ENCODE data around the gene SPOCK1. TPM values are rescaled to one million over a fixed set of nuclear protein-coding genes. Genes with fewer than 3 reads are reported as not detected.
"Not testable (repeated sequence)": the region's sequence is repeated elsewhere in the genome, so short reads cannot be mapped to it uniquely, and the experiment has no call there.

Gene SPOCK1
- total and polyA plus RNA-seq, 4 experiments from 2014 or later = not detected

DNA sequence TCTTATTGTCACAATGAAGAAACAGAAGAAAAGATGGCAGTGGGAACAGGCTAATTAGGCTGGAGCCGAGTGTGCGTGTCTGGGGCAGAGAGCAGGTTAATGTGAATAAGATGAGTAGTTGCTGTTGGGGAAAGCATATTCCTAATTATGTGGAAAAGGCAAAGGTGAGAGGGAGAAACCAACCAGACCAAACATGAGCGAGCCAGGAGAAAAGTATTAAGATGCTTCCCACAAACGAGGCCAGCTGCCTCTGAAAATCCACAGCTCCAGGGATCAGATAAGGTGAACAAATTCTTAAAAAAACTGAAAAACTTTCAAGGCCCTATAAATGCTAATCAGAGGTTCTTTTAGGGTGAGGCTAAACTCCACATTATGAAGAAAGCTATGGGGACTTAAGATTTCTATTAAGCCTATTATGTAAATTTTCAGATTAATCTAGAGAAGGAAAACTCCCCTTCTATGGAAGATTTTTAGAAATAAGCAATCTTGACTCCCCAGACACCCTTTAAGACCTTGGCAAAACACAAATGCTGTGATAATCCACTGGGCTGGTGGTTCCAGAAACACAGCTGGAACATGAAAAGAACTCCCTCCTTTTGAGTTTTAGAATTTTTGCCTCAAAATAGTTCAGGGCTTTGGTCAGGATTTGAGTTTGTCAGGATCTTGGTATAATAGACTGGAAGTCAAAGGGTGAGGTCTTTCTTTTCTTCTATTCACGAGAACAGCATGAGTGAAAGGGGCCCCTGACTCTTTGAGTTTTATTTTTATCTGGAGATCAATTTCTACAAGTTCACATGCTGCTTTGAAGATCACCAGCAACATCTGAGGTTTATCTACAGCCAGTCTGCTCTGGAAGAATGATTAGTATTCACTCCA is 238.1 kb downstream of the SPOCK1 start:
- H3K4me3 ChIP-seq (ENCODE audit: low read length in 2 of 2) = no peak overlapping the region
- Mint-ChIP-seq H3K9me3 (peaks cover 0 to 7% (median 3%) of the 10 kb centered on the region in 8 donors), H3K4me1 (no peaks in the 10 kb centered on the region), H3K27me3 (peaks cover 1 to 5% of the 10 kb centered on the region in 2 donors), H3K36me3 (no peaks in the 10 kb centered on the region), H3K4me3 (no peak overlapping the region), H3K27ac (no peak overlapping the region)
- no peaks in the 10 kb centered on the region for H3K4me1 ChIP-seq (ENCODE audit: insufficient read depth, low read length)
- H3K27ac ChIP-seq (ENCODE audit: low read depth, low read length) = no peak overlapping the region
- POLR2A ChIA-PET (ENCODE audit: partially characterized antibody) = no interaction called here
- CTCF ChIA-PET (ENCODE audit: partially characterized antibody) = no interaction called here
- H3K9me3 ChIP-seq (ENCODE audit: control insufficient read depth in 1 of 2, low read length in 2 of 2) = no peaks in the 10 kb centered on the region
- H3K27me3 ChIP-seq (ENCODE audit: insufficient read depth, low read length) = no peaks in the 10 kb centered on the region
- intact Hi-C loops (cut with micrococcal nuclease) = no loop called here
- no peaks in the 10 kb centered on the region for H3K36me3 ChIP-seq (ENCODE audit: insufficient read depth, low read length)
- DNase-seq = no peak

- DNase-seq; H3K4me3 ChIP-seq (ENCODE audit: low read length in 2 of 2); H3K4me3 Mint-ChIP-seq; CTCF ChIA-PET (ENCODE audit: partially characterized antibody); H3K27me3 ChIP-seq (ENCODE audit: insufficient read depth, low read length); H3K9me3 Mint-ChIP-seq; H3K27ac Mint-ChIP-seq; H3K4me1 ChIP-seq (ENCODE audit: insufficient read depth, low read length); H3K27me3 Mint-ChIP-seq; H3K4me1 Mint-ChIP-seq; H3K27ac ChIP-seq (ENCODE audit: low read depth, low read length); H3K36me3 ChIP-seq (ENCODE audit: insufficient read depth, low read length); intact Hi-C loops (cut with micrococcal nuclease); POLR2A ChIA-PET (ENCODE audit: partially characterized antibody); H3K9me3 ChIP-seq (ENCODE audit: control insufficient read depth in 1 of 2, low read length in 2 of 2); H3K36me3 Mint-ChIP-seq: not testable (repeated sequence)
Observed at GRCh38 chr5:137259115-137259514, 240.0 kb downstream of the SPOCK1 start.

- no peaks in the 10 kb centered on the region for H3K36me3 ChIP-seq (ENCODE audit: insufficient read depth, low read length)
- Mint-ChIP-seq H3K4me1 (no peaks in the 10 kb centered on the region), H3K4me3 (no peak overlapping the region), H3K27ac (no peak overlapping the region), H3K9me3 (peaks cover 0 to 7% (median 3%) of the 10 kb centered on the region in 8 donors), H3K36me3 (no peaks in the 10 kb centered on the region), H3K27me3 (no peaks in the 10 kb centered on the region)
- H3K4me3 ChIP-seq (ENCODE audit: low read length in 2 of 2) = no peak overlapping the region
- no peaks in the 10 kb centered on the region for H3K27me3 ChIP-seq (ENCODE audit: insufficient read depth, low read length)
- CTCF ChIA-PET (ENCODE audit: partially characterized antibody) = no interaction called here
- no peak overlapping the region for H3K27ac ChIP-seq (ENCODE audit: low read depth, low read length)
- no peaks in the 10 kb centered on the region for H3K9me3 ChIP-seq (ENCODE audit: control insufficient read depth in 1 of 2, low read length in 2 of 2)
- no peak for DNase-seq
- POLR2A ChIA-PET (ENCODE audit: partially characterized antibody) = no interaction called here
- no peaks in the 10 kb centered on the region for H3K4me1 ChIP-seq (ENCODE audit: insufficient read depth, low read length)
- intact Hi-C loops (cut with micrococcal nuclease) = no loop called here
Observed at GRCh38 chr5:137254119-137255090, 244.7 kb downstream of the SPOCK1 start.

DNA sequence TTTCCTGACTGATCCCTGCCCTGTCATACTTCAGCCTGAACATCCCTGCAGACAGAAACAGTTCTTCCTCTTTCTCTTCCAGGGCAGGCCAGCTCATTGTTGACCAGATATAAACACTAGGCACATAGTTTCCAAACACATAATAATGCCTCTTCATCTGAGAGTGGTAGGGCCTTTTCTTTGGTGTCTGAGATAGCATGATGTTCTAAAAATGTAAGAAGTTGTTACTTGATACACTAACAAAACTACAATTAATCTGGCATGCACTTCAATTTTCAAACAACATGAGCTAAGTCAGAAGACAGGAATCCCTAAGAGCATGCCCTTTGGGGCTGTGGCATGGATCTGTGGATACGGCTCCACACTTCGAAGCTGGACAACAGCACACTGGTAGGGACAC is 246.6 kb downstream of the SPOCK1 start:
- Mint-ChIP-seq H3K27me3 (no peaks in the 10 kb centered on the region), H3K4me3 (no peak overlapping the region), H3K27ac (no peak overlapping the region), H3K4me1 (no peaks in the 10 kb centered on the region), H3K36me3 (no peaks in the 10 kb centered on the region), H3K9me3 (peaks cover 0 to 2% (median 0%) of the 10 kb centered on the region in 8 donors)
- intact Hi-C loops (cut with micrococcal nuclease) = no loop called here
- H3K9me3 ChIP-seq (ENCODE audit: control insufficient read depth in 1 of 2, low read length in 2 of 2) = no peaks in the 10 kb centered on the region
- no peaks in the 10 kb centered on the region for H3K4me1 ChIP-seq (ENCODE audit: insufficient read depth, low read length)
- no peaks in the 10 kb centered on the region for H3K27me3 ChIP-seq (ENCODE audit: insufficient read depth, low read length)
- ChIA-PET POLR2A (ENCODE audit: partially characterized antibody) (no interaction called here), CTCF (ENCODE audit: partially characterized antibody) (no interaction called here)
- H3K4me3 ChIP-seq (ENCODE audit: low read length in 2 of 2) = no peak overlapping the region
- no peaks in the 10 kb centered on the region for H3K36me3 ChIP-seq (ENCODE audit: insufficient read depth, low read length)
- no peak overlapping the region for H3K27ac ChIP-seq (ENCODE audit: low read depth, low read length)
- DNase-seq = no peak

DNA sequence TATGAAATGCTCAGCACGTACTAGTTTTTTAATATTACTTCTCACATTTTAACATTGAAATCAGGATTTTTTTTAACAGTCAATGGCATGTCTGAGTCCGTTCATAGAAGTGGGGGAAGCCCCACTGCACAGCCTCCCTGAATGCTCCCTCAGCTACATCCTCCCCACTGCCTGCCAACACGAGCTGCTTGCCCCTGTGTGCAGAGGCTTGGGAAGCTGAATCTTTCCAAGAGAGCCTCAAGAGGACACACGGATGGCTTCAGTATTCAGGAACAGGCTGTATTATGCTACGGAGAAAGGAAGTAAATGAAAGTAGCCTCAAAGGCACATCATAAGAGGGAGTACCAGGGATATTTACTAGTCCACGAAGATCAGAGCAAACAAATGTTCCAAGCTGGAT is 248.7 kb downstream of the SPOCK1 start:
- H3K36me3 Mint-ChIP-seq = no peaks in the 10 kb centered on the region
- intact Hi-C loops (cut with micrococcal nuclease) = no loop called here
- H3K27me3 Mint-ChIP-seq = no peaks in the 10 kb centered on the region
- no peak overlapping the region for H3K4me3 ChIP-seq (ENCODE audit: low read length in 2 of 2)
- no peaks in the 10 kb centered on the region for H3K4me1 Mint-ChIP-seq
- no peak overlapping the region for H3K27ac Mint-ChIP-seq
- H3K9me3 Mint-ChIP-seq = no peaks in the 10 kb centered on the region
- no peaks in the 10 kb centered on the region for H3K27me3 ChIP-seq (ENCODE audit: insufficient read depth, low read length)
- no peaks in the 10 kb centered on the region for H3K4me1 ChIP-seq (ENCODE audit: insufficient read depth, low read length)
- H3K9me3 ChIP-seq (ENCODE audit: control insufficient read depth in 1 of 2, low read length in 2 of 2) = no peaks in the 10 kb centered on the region
- ChIA-PET POLR2A (ENCODE audit: partially characterized antibody) (no interaction called here), CTCF (ENCODE audit: partially characterized antibody) (no interaction called here)
- no peaks in the 10 kb centered on the region for H3K36me3 ChIP-seq (ENCODE audit: insufficient read depth, low read length)
- DNase-seq = no peak
- H3K27ac ChIP-seq (ENCODE audit: low read depth, low read length) = no peak overlapping the region
- no peak overlapping the region for H3K4me3 Mint-ChIP-seq

GRCh38 chr5:137248527-137248926 is 250.6 kb downstream of the SPOCK1 start:
- Histone ChIP-seq H3K9me3 (ENCODE audit: control insufficient read depth in 1 of 2, low read length in 2 of 2) (no peaks in the 10 kb centered on the region), H3K27ac (ENCODE audit: low read depth, low read length) (no peak overlapping the region), H3K4me3 (ENCODE audit: low read length in 2 of 2) (no peak overlapping the region), H3K4me1 (ENCODE audit: insufficient read depth, low read length) (no peaks in the 10 kb centered on the region), H3K27me3 (ENCODE audit: insufficient read depth, low read length) (no peaks in the 10 kb centered on the region), H3K36me3 (ENCODE audit: insufficient read depth, low read length) (no peaks in the 10 kb centered on the region)
- no peaks in the 10 kb centered on the region for H3K36me3 Mint-ChIP-seq
- no peaks in the 10 kb centered on the region for H3K9me3 Mint-ChIP-seq
- H3K4me3 Mint-ChIP-seq = no peak overlapping the region
- ChIA-PET POLR2A (ENCODE audit: partially characterized antibody) (no interaction called here), CTCF (ENCODE audit: partially characterized antibody) (no interaction called here)
- H3K4me1 Mint-ChIP-seq = no peaks in the 10 kb centered on the region
- no peaks in the 10 kb centered on the region for H3K27me3 Mint-ChIP-seq
- H3K27ac Mint-ChIP-seq = no peak overlapping the region
- DNase-seq = no peak
- intact Hi-C loops (cut with micrococcal nuclease) = no loop called here

GRCh38 chr5:137245438-137245837 is 253.7 kb downstream of the SPOCK1 start:
- Histone ChIP-seq H3K36me3 (ENCODE audit: insufficient read depth, low read length) (no peaks in the 10 kb centered on the region), H3K4me1 (ENCODE audit: insufficient read depth, low read length) (no peaks in the 10 kb centered on the region), H3K9me3 (ENCODE audit: control insufficient read depth in 1 of 2, low read length in 2 of 2) (no peaks in the 10 kb centered on the region), H3K4me3 (ENCODE audit: low read length in 2 of 2) (no peak overlapping the region), H3K27me3 (ENCODE audit: insufficient read depth, low read length) (no peaks in the 10 kb centered on the region), H3K27ac (ENCODE audit: low read depth, low read length) (no peak overlapping the region)
- ChIA-PET CTCF (ENCODE audit: partially characterized antibody) (no interaction called here), POLR2A (ENCODE audit: partially characterized antibody) (no interaction called here)
- no peak overlapping the region for H3K4me3 Mint-ChIP-seq
- no peaks in the 10 kb centered on the region for H3K4me1 Mint-ChIP-seq
- H3K9me3 Mint-ChIP-seq = no peaks in the 10 kb centered on the region
- intact Hi-C loops (cut with micrococcal nuclease) = no loop called here
- H3K36me3 Mint-ChIP-seq = no peaks in the 10 kb centered on the region
- no peak overlapping the region for H3K27ac Mint-ChIP-seq
- no peaks in the 10 kb centered on the region for H3K27me3 Mint-ChIP-seq
- no peak for DNase-seq
